Activated CD4-positive, alpha-beta T cell treated with anti-CD3 and anti-CD28 coated beads for 36 hours (primary cell): ENCODE results near the gene MRPL20. TPM values are rescaled to one million over a fixed set of nuclear protein-coding genes. Genes with fewer than 3 reads are reported as not detected.
"Not testable (repeated sequence)": the region's sequence is repeated elsewhere in the genome, so short reads cannot be mapped to it uniquely, and the experiment has no call there.

Source experiments
- ATAC-seq: fragments of 200-7000 bp; cut with Tn5 transposase; one replicate; pipeline ENCODE4 v1.10.0; 2021; ENCODE audit warnings: mild to moderate bottlenecking, moderate library complexity
- CTCF ChIA-PET: fragments of 350-600 bp; sonication (Branson Sonifier 250); formaldehyde crosslinking; loops from one replicate; lab custom pipeline; 2021; ENCODE audit warnings: antibody characterized with exemption; lab: Charles Lee
- POLR2A ChIA-PET: fragments of 350-600 bp; sonication (Branson Sonifier 250); formaldehyde crosslinking; loops from one replicate; lab custom pipeline; 2021; ENCODE audit warnings: antibody characterized with exemption, inconsistent platforms; lab: Charles Lee
- DNase-seq: peaks from one replicate; pipeline ENCODE4 v3.0.0-alpha.2; 2020
- H3K27ac Mint-ChIP-seq: one replicate; pipeline ENCODE4 v1.8.0; 2021; ENCODE audit warnings: mixed read lengths
- H3K27me3 Mint-ChIP-seq: one replicate; pipeline ENCODE4 v1.8.0; 2021; ENCODE audit warnings: mixed read lengths
- H3K36me3 Mint-ChIP-seq: one replicate; pipeline ENCODE4 v1.8.0; 2021; ENCODE audit warnings: low read depth, mixed read lengths
- H3K4me1 Mint-ChIP-seq: one replicate; pipeline ENCODE4 v1.8.0; 2021; ENCODE audit warnings: mixed read lengths
- H3K4me3 Mint-ChIP-seq: one replicate; pipeline ENCODE4 v1.8.0; 2021; ENCODE audit warnings: mild to moderate bottlenecking, moderate library complexity, mixed read lengths
- H3K9me3 Mint-ChIP-seq: one replicate; pipeline ENCODE4 v1.8.0; 2021; ENCODE audit warnings: low read depth, mixed read lengths
- intact Hi-C, 2 experiments: fragments of 100-400 bp; cut with DNase I in 1 of 2; cut with micrococcal nuclease in 1 of 2; formaldehyde crosslinking; loops; one replicate each; pipeline versions ENCODE4 v1.14.2 to v1.15.1; 2022 to 2024; cut with DNase I, micrococcal nuclease
- total RNA-seq, 2 experiments: library from RNA; stranded (reverse); gene quantifications; one replicate each; pipeline ENCODE4 v1.2.3, GENCODE V29; 2021

MRPL20 gene
- total RNA-seq, 2 experiments from 2014 or later: 126 to 143 TPM

GRCh38 chr1:1422465-1423244 lies 15.6 kb upstream of the MRPL20 start:
- Mint-ChIP-seq H3K27me3 (peaks cover 15% of the 10 kb centered on the region), H3K4me3 (no peak overlapping the region), H3K9me3 (no peaks in the 10 kb centered on the region), H3K4me1 (peaks cover 6% of the 10 kb centered on the region), H3K27ac (no peak overlapping the region), H3K36me3 (no peaks in the 10 kb centered on the region)
- intact Hi-C loops: no loop called here
- ChIA-PET CTCF (interaction anchor here (0.6 kb wide), 2 partner anchors 11 to 177 kb away, joined by 3 read pairs; no protein-coding TSS in a partner anchor), POLR2A (no interaction called here)
- ATAC-seq: no peak
- DNase-seq: peak; percentile 16

- Mint-ChIP-seq H3K36me3 (no peaks in the 10 kb centered on the region), H3K9me3 (no peaks in the 10 kb centered on the region), H3K4me1 (peaks cover 7% of the 10 kb centered on the region), H3K27ac (no peak overlapping the region), H3K27me3 (peaks cover 15% of the 10 kb centered on the region), H3K4me3 (no peak overlapping the region)
- ChIA-PET POLR2A (no interaction called here), CTCF (no interaction called here)
- ATAC-seq (no peak), DNase-seq (no peak)
- intact Hi-C loops: no loop called here
Measured at GRCh38 chr1:1421907-1422464, 14.9 kb upstream of the MRPL20 start.

- Mint-ChIP-seq H3K4me3 (no peak within 1 kb of the TSS), H3K4me1 (peaks cover 6% of the 10 kb centered on the region), H3K27me3 (peaks cover 14% of the 10 kb centered on the region), H3K27ac (no peak within 1 kb of the TSS), H3K36me3 (no peaks in the 10 kb centered on the region), H3K9me3 (no peaks in the 10 kb centered on the region)
- no peak for DNase-seq
- no peak for ATAC-seq
- intact Hi-C loops: no loop called here
- CTCF ChIA-PET: no interaction called here
- POLR2A ChIA-PET: no interaction called here
Measured at GRCh38 chr1:1421147-1421906, 14.2 kb upstream of the MRPL20 start, which contains the start of gene ANKRD65. ANKRD65 (minus strand) TSS chr1:1421276; CDS start chr1:1421005, 271 bp downstream.

GRCh38 chr1:1420654-1421141 lies 13.6 kb upstream of the MRPL20 start:
- CTCF ChIA-PET: no interaction called here
- POLR2A ChIA-PET: no interaction called here
- H3K4me3 Mint-ChIP-seq: no peak overlapping the region

GRCh38 chr1:1419813-1420653 lies 12.9 kb upstream of the MRPL20 start:
- CTCF ChIA-PET: no interaction called here
- H3K9me3 Mint-ChIP-seq: no peaks in the 10 kb centered on the region
- no peak overlapping the region for H3K4me3 Mint-ChIP-seq

More at GRCh38 chr1:1420654-1421141, 13.6 kb upstream of the MRPL20 start:
- no peaks in the 10 kb centered on the region for H3K36me3 Mint-ChIP-seq
- ATAC-seq (no peak), DNase-seq (no peak)
- peaks cover 10% of the 10 kb centered on the region for H3K27me3 Mint-ChIP-seq
- no peaks in the 10 kb centered on the region for H3K9me3 Mint-ChIP-seq
- intact Hi-C loops: no loop called here
- H3K4me1 Mint-ChIP-seq: peaks cover 5% of the 10 kb centered on the region
- H3K27ac Mint-ChIP-seq: no peak overlapping the region

GRCh38 chr1:1419363-1419812 lies 12.3 kb upstream of the MRPL20 start:
- H3K27me3 Mint-ChIP-seq: peaks cover 6% of the 10 kb centered on the region
- ATAC-seq (no peak), DNase-seq (no peak)
- CTCF ChIA-PET: no interaction called here
- H3K36me3 Mint-ChIP-seq: no peaks in the 10 kb centered on the region
- peaks cover 5% of the 10 kb centered on the region for H3K4me1 Mint-ChIP-seq
- no peak overlapping the region for H3K4me3 Mint-ChIP-seq
- intact Hi-C loops: no loop called here
- no peaks in the 10 kb centered on the region for H3K9me3 Mint-ChIP-seq
- H3K27ac Mint-ChIP-seq: no peak overlapping the region
- POLR2A ChIA-PET: interaction anchor here (0.6 kb wide), 1 partner anchor 16 kb away, joined by 3 read pairs; no protein-coding TSS in a partner anchor

More at GRCh38 chr1:1419813-1420653, 12.9 kb upstream of the MRPL20 start:
- Mint-ChIP-seq H3K36me3 (no peaks in the 10 kb centered on the region), H3K27me3 (peaks cover 8% of the 10 kb centered on the region), H3K27ac (no peak overlapping the region), H3K4me1 (peaks cover 5% of the 10 kb centered on the region)
- POLR2A ChIA-PET: interaction anchor here (0.6 kb wide), 1 partner anchor 17 kb away, joined by 3 read pairs; no protein-coding TSS in a partner anchor
- intact Hi-C loops: no loop called here
- peak; percentile 7 for DNase-seq
- peak; percentile 47 for ATAC-seq

GRCh38 chr1:1418464-1419362 lies 11.6 kb upstream of the MRPL20 start:
- no peaks in the 10 kb centered on the region for H3K36me3 Mint-ChIP-seq
- intact Hi-C loops: no loop called here
- H3K9me3 Mint-ChIP-seq: no peaks in the 10 kb centered on the region
- H3K4me1 Mint-ChIP-seq: peaks cover 5% of the 10 kb centered on the region
- H3K27me3 Mint-ChIP-seq: peaks cover 6% of the 10 kb centered on the region
- ATAC-seq: no peak
- H3K27ac Mint-ChIP-seq: no peak overlapping the region
- CTCF ChIA-PET: no interaction called here
- DNase-seq: no peak
- POLR2A ChIA-PET: no interaction called here
- no peak overlapping the region for H3K4me3 Mint-ChIP-seq

- H3K4me1 Mint-ChIP-seq, H3K9me3 Mint-ChIP-seq, POLR2A ChIA-PET, CTCF ChIA-PET, intact Hi-C loops, H3K36me3 Mint-ChIP-seq, H3K27ac Mint-ChIP-seq, H3K27me3 Mint-ChIP-seq, H3K4me3 Mint-ChIP-seq: not testable (repeated sequence)
- DNase-seq: peak; percentile 37
- ATAC-seq: peak; percentile 47
Measured at GRCh38 chr1:1417825-1418463, 10.9 kb upstream of the MRPL20 start.

- ATAC-seq, H3K27me3 Mint-ChIP-seq, H3K9me3 Mint-ChIP-seq, intact Hi-C loops, H3K4me1 Mint-ChIP-seq, H3K27ac Mint-ChIP-seq, CTCF ChIA-PET, H3K36me3 Mint-ChIP-seq, H3K4me3 Mint-ChIP-seq, POLR2A ChIA-PET, DNase-seq: not testable (repeated sequence)
Measured at GRCh38 chr1:1417396-1417795, 10.3 kb upstream of the MRPL20 start.

DNA sequence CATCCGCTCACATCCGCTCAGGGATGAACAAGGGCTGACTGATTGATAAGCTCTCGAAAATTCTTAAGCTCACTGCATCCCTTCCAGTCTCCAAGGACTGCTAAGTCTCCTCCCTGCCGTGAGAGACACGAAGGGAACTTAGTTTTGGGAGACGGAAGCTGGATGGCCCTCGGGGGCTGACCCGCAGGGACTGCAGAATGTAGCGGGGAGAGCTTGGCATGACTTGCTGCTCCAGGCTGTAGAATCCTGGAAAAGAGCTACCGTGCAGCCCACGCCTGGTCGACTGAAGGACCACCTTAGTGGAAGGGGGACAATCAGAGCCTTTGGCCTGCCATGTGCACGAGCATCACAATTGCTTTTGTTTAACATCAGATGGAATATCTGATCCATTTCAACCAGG lies 8.7 kb upstream of the MRPL20 start:
- Mint-ChIP-seq H3K36me3 (peaks cover 3% of the 10 kb centered on the region), H3K27ac (no peak overlapping the region), H3K4me1 (peaks cover 5% of the 10 kb centered on the region), H3K9me3 (no peaks in the 10 kb centered on the region), H3K27me3 (no peaks in the 10 kb centered on the region), H3K4me3 (no peak overlapping the region)
- no peak for ATAC-seq
- POLR2A ChIA-PET: no interaction called here
- CTCF ChIA-PET: no interaction called here
- DNase-seq: no peak
- intact Hi-C loops: no loop called here
